Karpas-422 (cell line): ENCODE data around the gene ATP2B3. TPM values are rescaled to one million over a fixed set of nuclear protein-coding genes. Genes with fewer than 3 reads are reported as not detected.

Experiments
- DNase-seq: peaks from one replicate; pipeline ENCODE4 v3.0.0-alpha.2; 2015
- H2AFZ ChIP-seq: fragments of 200-600 bp; sonication (generic); 2 replicates; pipeline ENCODE4 v1.6.1; 2014; ENCODE audit warnings: antibody characterized with exemption, low read length, mixed read lengths
- H3K27ac ChIP-seq: fragments of 200-600 bp; sonication (generic); 2 replicates; pipeline ENCODE4 v1.5.1; 2014; ENCODE audit warnings: mild to moderate bottlenecking, low read length, moderate library complexity
- H3K27me3 ChIP-seq: fragments of 200-600 bp; sonication (generic); 2 replicates; pipeline ENCODE4 v1.6.1; 2014; ENCODE audit warnings: low read length, mixed read lengths
- H3K36me3 ChIP-seq: fragments of 200-600 bp; sonication (generic); 2 replicates; pipeline ENCODE4 v1.6.1; 2014; ENCODE audit warnings: low read length, mixed read lengths; ENCODE audit not compliant: insufficient read depth
- H3K4me1 ChIP-seq: fragments of 200-600 bp; sonication (generic); 2 replicates; pipeline ENCODE4 v1.6.1; 2014; ENCODE audit warnings: mild to moderate bottlenecking, low read length, mixed read lengths
- H3K4me2 ChIP-seq: fragments of 200-600 bp; sonication (generic); 2 replicates; pipeline ENCODE4 v1.6.1; 2014; ENCODE audit warnings: low read length, low read depth, mild to moderate bottlenecking; ENCODE audit not compliant: poor library complexity, severe bottlenecking
- H3K4me3 ChIP-seq: fragments of 200-600 bp; sonication (generic); 2 replicates; pipeline ENCODE4 v1.5.1; 2014; ENCODE audit warnings: mild to moderate bottlenecking, antibody characterized with exemption, low read length, mixed read lengths
- H3K79me2 ChIP-seq: fragments of 200-600 bp; sonication (generic); 2 replicates; pipeline ENCODE4 v1.6.1; 2014; ENCODE audit warnings: mild to moderate bottlenecking, low read length, mixed read lengths
- H3K9ac ChIP-seq: fragments of 200-600 bp; sonication (generic); 2 replicates; pipeline ENCODE4 v1.6.0; 2014; ENCODE audit warnings: low read length
- H3K9me2 ChIP-seq: fragments of 200-600 bp; sonication (generic), shearing (Covaris generic); replicated peaks from 2 replicates; pipeline ENCODE4 v1.6.0; 2014; ENCODE audit warnings: mild to moderate bottlenecking, low read length, moderate library complexity; ENCODE audit not compliant: insufficient read depth
- H3K9me3 ChIP-seq: fragments of 300-700, 200-600 bp; sonication (generic); 2 replicates; pipeline ENCODE4 v1.6.1; 2014; ENCODE audit warnings: low read length, mixed read lengths
- H4K20me1 ChIP-seq: fragments of 200-600 bp; sonication (generic); 2 replicates; pipeline ENCODE4 v1.6.1; 2014; ENCODE audit warnings: mild to moderate bottlenecking, antibody characterized with exemption, low read length, low read depth; ENCODE audit not compliant: insufficient read depth
- total RNA-seq: library from RNA; depleted of rRNA; stranded (reverse); fragments of >200 nt; shearing (Covaris generic); gene quantifications from 2 replicates; pipeline ENCODE4 v1.2.3, GENCODE V29; 2014; ENCODE audit warnings: low replicate concordance

Gene ATP2B3
- total RNA-seq, 1 experiment from 2014 or later, result not detected

DNA sequence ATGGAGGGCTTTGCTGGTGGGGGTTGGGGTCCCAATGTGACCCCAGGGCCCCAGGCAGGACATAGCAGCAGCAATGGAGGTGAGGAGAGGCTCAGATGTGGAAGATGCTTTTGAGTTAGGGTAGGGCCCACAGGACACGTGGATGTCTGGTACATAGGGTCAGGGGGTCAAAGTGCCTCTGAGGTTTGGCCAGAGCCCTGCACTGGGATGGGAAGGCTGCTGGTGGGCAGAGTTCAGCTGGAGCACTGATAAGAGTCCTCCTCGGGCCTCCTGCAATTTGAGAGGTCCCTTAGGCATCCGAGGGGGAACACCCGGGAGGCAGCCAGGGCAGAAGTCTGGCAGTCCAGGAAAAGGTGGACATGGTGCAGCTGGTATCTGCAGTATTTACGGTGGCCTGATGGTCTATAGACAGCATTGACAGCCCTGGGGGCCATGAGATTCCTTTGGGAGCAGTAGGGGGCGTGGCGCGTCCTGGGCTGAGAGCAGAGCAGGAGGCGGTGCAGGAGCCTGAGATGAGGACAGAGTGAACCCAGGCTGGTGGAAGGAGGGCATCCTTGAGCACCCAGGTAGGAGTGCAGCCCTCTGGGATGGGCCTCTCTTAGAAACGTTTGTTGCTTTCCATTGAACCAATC, 58.9 kb downstream of the ATP2B3 start:
- Histone ChIP-seq H4K20me1 (no peaks in the 10 kb centered on the region), H3K4me2 (no peak overlapping the region), H3K27me3 (no peaks in the 10 kb centered on the region), H3K4me3 (no peak overlapping the region), H3K27ac (no peak overlapping the region), H3K4me1 (no peaks in the 10 kb centered on the region), H3K9ac (no peak overlapping the region), H2AFZ (no peak overlapping the region), H3K36me3 (no peaks in the 10 kb centered on the region), H3K9me3 (no peaks in the 10 kb centered on the region), H3K9me2 (no peaks in the 10 kb centered on the region), H3K79me2 (no peaks in the 10 kb centered on the region)
- no peak for DNase-seq

DNA sequence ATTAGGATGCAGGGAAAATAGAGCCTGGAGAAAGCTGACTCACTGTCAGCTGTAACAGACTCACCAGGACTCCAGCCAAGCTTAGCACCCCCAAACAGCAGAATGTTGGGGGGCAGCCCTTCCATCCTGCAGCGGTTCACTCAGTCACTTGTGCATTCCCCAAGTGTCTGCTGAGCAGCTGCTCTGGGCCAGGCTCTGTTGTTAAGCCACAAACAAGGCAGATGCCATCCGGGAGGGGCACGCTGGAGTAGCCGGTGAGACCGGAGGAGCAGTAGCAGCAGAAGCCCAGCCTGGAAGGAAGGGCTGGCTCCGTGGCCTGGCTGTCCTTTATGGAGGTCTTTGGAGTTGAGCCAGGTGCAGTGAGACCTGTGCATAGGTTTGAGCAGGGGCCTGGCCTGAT, 59.5 kb downstream of the ATP2B3 start:
- H4K20me1 ChIP-seq, result no peaks in the 10 kb centered on the region
- H3K4me3 ChIP-seq, result no peak overlapping the region
- H3K4me2 ChIP-seq, result no peak overlapping the region
- H3K9ac ChIP-seq, result no peak overlapping the region
- H3K4me1 ChIP-seq, result no peaks in the 10 kb centered on the region
- no peaks in the 10 kb centered on the region for H3K9me2 ChIP-seq
- no peaks in the 10 kb centered on the region for H3K79me2 ChIP-seq
- H3K27me3 ChIP-seq, result no peaks in the 10 kb centered on the region
- H3K36me3 ChIP-seq, result no peaks in the 10 kb centered on the region
- no peaks in the 10 kb centered on the region for H3K9me3 ChIP-seq
- no peak overlapping the region for H3K27ac ChIP-seq
- no peak for DNase-seq
- H2AFZ ChIP-seq, result no peak overlapping the region

DNA sequence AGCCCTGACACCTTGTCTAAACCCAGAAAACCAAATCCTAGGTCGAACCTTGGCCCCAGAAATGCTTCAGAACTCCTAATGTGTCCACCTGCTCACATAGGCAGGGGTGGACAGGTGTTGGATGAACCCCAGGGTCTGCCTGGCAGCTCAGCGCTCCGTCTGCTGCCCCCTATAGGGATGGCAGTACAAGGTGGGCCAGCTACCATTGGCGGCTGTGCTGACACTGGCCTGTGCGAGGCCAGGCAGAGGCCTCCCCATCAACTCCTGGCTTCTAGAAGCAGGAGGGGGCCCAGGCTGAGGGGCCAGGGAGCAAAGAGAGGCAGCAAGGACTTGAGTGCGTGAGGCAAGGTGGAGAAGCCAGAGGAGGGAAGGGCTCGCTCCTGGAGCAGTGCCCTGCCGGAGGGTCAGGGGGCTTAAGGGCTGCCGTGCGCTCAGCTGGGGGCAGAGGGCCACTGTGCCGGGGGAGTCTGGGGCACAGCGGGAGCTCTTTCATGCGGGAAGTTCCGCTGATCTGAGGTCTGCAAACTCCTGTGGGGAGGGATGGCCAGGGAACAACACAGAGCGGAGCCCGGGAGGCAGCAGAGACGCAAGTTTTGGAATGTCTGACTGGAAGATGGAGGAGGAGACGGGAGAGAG, 60.9 kb downstream of the ATP2B3 start:
- no peaks in the 10 kb centered on the region for H3K9me3 ChIP-seq
- no peak for DNase-seq
- H3K4me2 ChIP-seq, result no peak overlapping the region
- no peaks in the 10 kb centered on the region for H3K36me3 ChIP-seq
- no peaks in the 10 kb centered on the region for H3K9me2 ChIP-seq
- no peaks in the 10 kb centered on the region for H4K20me1 ChIP-seq
- no peaks in the 10 kb centered on the region for H3K79me2 ChIP-seq
- H3K27ac ChIP-seq, result no peak overlapping the region
- peaks cover 9% of the 10 kb centered on the region for H3K4me1 ChIP-seq
- no peak overlapping the region for H3K9ac ChIP-seq
- H2AFZ ChIP-seq, result no peak overlapping the region
- H3K4me3 ChIP-seq, result no peak overlapping the region
- H3K27me3 ChIP-seq, result no peaks in the 10 kb centered on the region

DNA sequence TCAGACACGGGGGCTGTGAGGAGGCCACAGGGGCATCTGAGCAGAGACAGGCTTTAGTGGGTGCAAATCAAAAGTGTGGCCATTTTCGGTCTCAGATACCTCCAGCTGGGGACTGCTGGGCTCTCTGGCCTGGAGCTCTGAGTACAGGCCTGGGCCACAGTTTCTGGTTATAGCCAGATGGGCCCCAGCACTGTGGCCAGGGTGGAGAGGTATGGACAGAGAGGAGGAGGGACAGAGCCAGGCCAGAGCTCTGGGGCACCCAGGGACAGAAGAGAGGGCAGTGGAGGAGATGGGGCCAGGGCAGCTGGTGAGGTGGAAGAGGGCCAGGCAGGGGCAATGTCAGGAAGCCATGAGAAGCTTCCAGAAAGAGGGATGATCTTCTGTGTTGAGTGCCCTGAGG, 61.4 kb downstream of the ATP2B3 start:
- H3K4me2 ChIP-seq, result no peak overlapping the region
- no peaks in the 10 kb centered on the region for H3K9me3 ChIP-seq
- H3K27me3 ChIP-seq, result no peaks in the 10 kb centered on the region
- no peaks in the 10 kb centered on the region for H3K9me2 ChIP-seq
- H2AFZ ChIP-seq, result no peak overlapping the region
- DNase-seq, result no peak
- no peak overlapping the region for H3K27ac ChIP-seq
- no peaks in the 10 kb centered on the region for H3K79me2 ChIP-seq
- no peak overlapping the region for H3K9ac ChIP-seq
- no peaks in the 10 kb centered on the region for H4K20me1 ChIP-seq
- H3K4me1 ChIP-seq, result peaks cover 14% of the 10 kb centered on the region
- no peak overlapping the region for H3K4me3 ChIP-seq
- H3K36me3 ChIP-seq, result no peaks in the 10 kb centered on the region

DNA sequence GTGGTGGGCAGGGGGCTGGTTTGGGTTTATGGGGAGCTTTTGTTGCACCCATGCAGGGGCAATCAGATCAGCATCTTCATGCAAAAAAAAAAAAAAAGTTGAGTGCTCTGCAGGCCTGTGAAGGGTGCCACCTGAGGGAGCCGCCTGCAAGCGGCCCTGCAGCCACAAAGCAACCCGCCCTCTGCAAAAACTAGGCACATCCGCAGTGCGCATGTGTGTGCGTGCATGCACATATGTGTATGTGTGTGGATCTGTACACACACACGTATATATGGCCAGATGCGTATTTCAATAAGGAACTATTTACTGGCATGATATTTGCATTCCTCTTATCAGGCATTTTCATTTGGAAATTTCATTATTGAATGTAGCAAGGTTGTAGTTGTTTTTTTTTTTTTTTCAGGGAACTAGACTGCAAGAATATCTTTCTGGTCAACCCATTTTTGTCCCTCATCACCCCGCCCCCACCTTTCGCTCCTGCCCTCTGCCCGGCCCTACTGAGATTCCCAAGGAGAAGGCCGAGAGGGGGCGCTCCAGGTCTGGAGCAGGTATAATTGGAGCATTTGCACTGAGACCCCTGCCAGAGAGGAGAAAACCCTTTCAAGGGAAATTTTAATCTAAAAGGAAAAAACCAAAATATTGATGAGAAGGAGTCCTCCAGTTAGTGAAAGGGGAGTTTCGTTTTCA, 63.4 kb downstream of the ATP2B3 start:
- no peaks in the 10 kb centered on the region for H3K27me3 ChIP-seq
- no peak overlapping the region for H3K27ac ChIP-seq
- DNase-seq, result no peak
- H3K4me1 ChIP-seq, result peaks cover 16% of the 10 kb centered on the region
- H3K79me2 ChIP-seq, result no peaks in the 10 kb centered on the region
- H3K9me2 ChIP-seq, result no peaks in the 10 kb centered on the region
- H3K36me3 ChIP-seq, result no peaks in the 10 kb centered on the region
- no peaks in the 10 kb centered on the region for H3K9me3 ChIP-seq
- H4K20me1 ChIP-seq, result no peaks in the 10 kb centered on the region
- H3K4me2 ChIP-seq, result no peak overlapping the region
- no peak overlapping the region for H3K4me3 ChIP-seq
- no peak overlapping the region for H3K9ac ChIP-seq
- no peak overlapping the region for H2AFZ ChIP-seq

DNA sequence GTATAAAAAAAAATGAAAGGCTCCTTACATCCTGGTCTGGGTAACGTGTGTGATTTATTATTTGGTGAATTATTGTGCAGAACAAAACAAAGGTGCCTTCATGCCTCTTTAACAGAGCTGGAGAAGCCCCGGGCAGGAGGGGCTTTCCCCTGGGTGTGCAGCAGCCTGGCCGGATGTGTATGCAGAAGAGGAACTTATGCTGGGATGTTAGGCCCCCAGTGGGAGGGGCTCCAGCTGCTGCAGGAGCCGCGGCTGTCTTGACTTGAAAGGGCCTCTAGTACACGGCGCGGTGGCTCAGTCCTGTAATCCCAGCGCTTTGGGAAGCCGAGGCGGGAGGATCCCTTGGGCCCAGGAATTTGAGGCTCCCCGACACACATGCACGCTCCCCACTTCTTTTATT, 65.5 kb downstream of the ATP2B3 start:
- H3K4me3 ChIP-seq, result no peak overlapping the region
- no peak overlapping the region for H3K27ac ChIP-seq
- no peaks in the 10 kb centered on the region for H3K79me2 ChIP-seq
- H3K9ac ChIP-seq, result 0 out of 2 replicates have a peak overlapping the region, but pooled peaks have one; percentile 8
- no peaks in the 10 kb centered on the region for H3K9me2 ChIP-seq
- peak; percentile 82 for DNase-seq
- H4K20me1 ChIP-seq, result no peaks in the 10 kb centered on the region
- H3K4me2 ChIP-seq, result peak overlapping the region; percentile 44
- no peaks in the 10 kb centered on the region for H3K27me3 ChIP-seq
- H3K9me3 ChIP-seq, result no peaks in the 10 kb centered on the region
- no peak overlapping the region for H2AFZ ChIP-seq
- H3K36me3 ChIP-seq, result no peaks in the 10 kb centered on the region
- peaks cover 16% of the 10 kb centered on the region for H3K4me1 ChIP-seq

DNA sequence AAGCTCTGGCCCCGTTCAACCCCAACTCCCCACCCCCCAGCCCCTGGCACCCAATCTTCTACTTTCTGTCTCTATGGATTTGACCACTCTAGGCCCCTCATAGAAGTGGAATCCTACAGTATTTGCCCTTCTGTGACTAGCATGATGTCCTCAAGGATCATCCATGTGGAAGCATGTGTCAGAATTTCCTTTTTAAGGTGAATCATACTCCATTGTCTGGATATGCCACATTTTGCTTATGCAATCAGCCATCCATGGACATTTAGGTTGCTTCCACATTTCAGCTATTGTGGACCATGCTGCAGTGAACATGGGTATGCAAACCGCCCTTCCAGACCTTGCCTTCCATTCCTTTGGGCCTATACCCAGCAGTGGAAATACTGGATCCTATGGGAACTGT, 66.0 kb downstream of the ATP2B3 start:
- H3K27me3 ChIP-seq, result no peaks in the 10 kb centered on the region
- no peak for DNase-seq
- H3K27ac ChIP-seq, result no peak overlapping the region
- H3K9me2 ChIP-seq, result no peaks in the 10 kb centered on the region
- no peaks in the 10 kb centered on the region for H4K20me1 ChIP-seq
- no peaks in the 10 kb centered on the region for H3K79me2 ChIP-seq
- no peak overlapping the region for H3K4me3 ChIP-seq
- H3K9ac ChIP-seq, result peak overlapping the region; percentile 8; the same call in 1 of the 2 replicates
- no peaks in the 10 kb centered on the region for H3K9me3 ChIP-seq
- no peak overlapping the region for H2AFZ ChIP-seq
- peaks cover 16% of the 10 kb centered on the region for H3K4me1 ChIP-seq
- H3K36me3 ChIP-seq, result no peaks in the 10 kb centered on the region
- peak overlapping the region; percentile 44 for H3K4me2 ChIP-seq

DNA sequence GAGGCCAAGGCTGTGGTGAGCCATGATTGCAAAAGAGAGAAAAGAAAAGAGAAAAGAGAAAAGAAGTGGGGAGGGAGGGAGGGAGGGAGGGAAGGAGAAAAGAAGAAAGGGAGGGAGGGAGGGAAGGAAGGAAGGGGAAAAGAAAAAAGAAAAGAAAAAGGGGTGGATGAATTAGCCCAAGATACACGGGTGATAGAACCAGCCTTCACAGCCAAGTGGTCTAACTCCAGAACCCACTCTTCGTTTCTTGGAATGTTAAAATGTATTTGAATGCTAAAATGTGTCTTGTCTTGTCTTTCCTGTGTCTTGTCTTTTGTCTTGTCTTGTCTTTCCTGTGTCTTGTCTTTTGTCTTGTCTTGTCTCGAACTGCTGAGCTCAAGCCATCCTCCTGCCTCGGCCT, 68.4 kb downstream of the ATP2B3 start:
- no peaks in the 10 kb centered on the region for H4K20me1 ChIP-seq
- H3K4me1 ChIP-seq, result peaks cover 16% of the 10 kb centered on the region
- H3K79me2 ChIP-seq, result no peaks in the 10 kb centered on the region

More for the DNA sequence above, 68.4 kb downstream of the ATP2B3 start:
- H3K36me3 ChIP-seq, result no peaks in the 10 kb centered on the region
- no peak overlapping the region for H3K4me2 ChIP-seq
- no peak overlapping the region for H2AFZ ChIP-seq
- H3K27ac ChIP-seq, result no peak overlapping the region
- DNase-seq, result no peak
- H3K9ac ChIP-seq, result no peak overlapping the region
- H3K9me3 ChIP-seq, result no peaks in the 10 kb centered on the region
- no peak overlapping the region for H3K4me3 ChIP-seq
- no peaks in the 10 kb centered on the region for H3K9me2 ChIP-seq
- H3K27me3 ChIP-seq, result no peaks in the 10 kb centered on the region
